ENCODE measurements around the gene BEND3.
"Not testable (repeated sequence)": the region's sequence is repeated elsewhere in the genome, so short reads cannot be mapped to it uniquely, and the experiment has no call there.

Gene BEND3

GRCh38 chr6:107121964-107122495 lies 6.7 kb upstream of the BEND3 start:
- H3K4me3 ChIP-seq (ENCODE audit: low read depth, low read length), result no peak overlapping the region
- in situ Hi-C loops (cut with HindIII; ENCODE audit: low sequenced_read_pairs), result no loop called here
- no peak for TF ChIP-seq CTCF (IDR thresholded peaks at IDR 0.05; ENCODE audit: low read depth, low read length)
- DNase-seq (ENCODE audit: low read depth, low spot score), result no peak

GRCh38 chr6:107121266-107121665 lies 6.0 kb upstream of the BEND3 start:
- no peak overlapping the region for H3K4me3 ChIP-seq (ENCODE audit: low read depth, low read length)
- DNase-seq (ENCODE audit: low read depth, low spot score), result no peak
- no peak for TF ChIP-seq CTCF (IDR thresholded peaks at IDR 0.05; ENCODE audit: low read depth, low read length)
- in situ Hi-C loops (cut with HindIII; ENCODE audit: low sequenced_read_pairs), result no loop called here

- in situ Hi-C loops (cut with HindIII; ENCODE audit: low sequenced_read_pairs), result no loop called here
- no peak for DNase-seq (ENCODE audit: low read depth, low spot score)
- H3K4me3 ChIP-seq (ENCODE audit: low read depth, low read length), result no peak overlapping the region
- TF ChIP-seq CTCF (IDR thresholded peaks at IDR 0.05; ENCODE audit: low read depth, low read length), result no peak
Observed at GRCh38 chr6:107120404-107120803, 5.1 kb upstream of the BEND3 start.

GRCh38 chr6:107118976-107119375 lies 3.7 kb upstream of the BEND3 start:
- no peak overlapping the region for H3K4me3 ChIP-seq (ENCODE audit: low read depth, low read length)
- no peak for DNase-seq (ENCODE audit: low read depth, low spot score)
- in situ Hi-C loops (cut with HindIII; ENCODE audit: low sequenced_read_pairs), result no loop called here
- no peak for TF ChIP-seq CTCF (IDR thresholded peaks at IDR 0.05; ENCODE audit: low read depth, low read length)

- in situ Hi-C loops (cut with HindIII; ENCODE audit: low sequenced_read_pairs); DNase-seq (ENCODE audit: low read depth, low spot score): not testable (repeated sequence)
Observed at GRCh38 chr6:107118540-107118939, 3.2 kb upstream of the BEND3 start.

GRCh38 chr6:107116931-107117330 lies 1.6 kb upstream of the BEND3 start:
- in situ Hi-C loops (cut with HindIII; ENCODE audit: low sequenced_read_pairs), result no loop called here
- no peak for DNase-seq (ENCODE audit: low read depth, low spot score)
- H3K4me3 ChIP-seq (ENCODE audit: low read depth, low read length), result no peak overlapping the region
- no peak for TF ChIP-seq CTCF (IDR thresholded peaks at IDR 0.05; ENCODE audit: low read depth, low read length)

More at GRCh38 chr6:107118540-107118939, 3.2 kb upstream of the BEND3 start:
- not testable (repeated sequence) for H3K4me3 ChIP-seq (ENCODE audit: low read depth, low read length)

- peak; percentile 32 for DNase-seq (ENCODE audit: low read depth, low spot score)
- H3K4me3 ChIP-seq (ENCODE audit: low read depth, low read length), result peak overlapping the region; percentile 46
Observed at GRCh38 chr6:107116328-107116892, 1.1 kb upstream of the BEND3 start.

More at GRCh38 chr6:107116328-107116892, 1.1 kb upstream of the BEND3 start:
- in situ Hi-C loops (cut with HindIII; ENCODE audit: low sequenced_read_pairs), result no loop called here
- TF ChIP-seq CTCF (IDR thresholded peaks at IDR 0.05; ENCODE audit: low read depth, low read length), result no peak
